Omental fat pad (tissue), 4 donors: ENCODE measurements around the gene CTSG. TPM values are rescaled to one million over a fixed set of nuclear protein-coding genes. Genes with fewer than 3 reads are reported as not detected.
"Not testable (repeated sequence)": the region's sequence is repeated elsewhere in the genome, so short reads cannot be mapped to it uniquely, and the experiment has no call there.

Experiments
- ATAC-seq: fragments of 150-250 bp; one replicate; pipeline ENCODE4 v1.9.1; 2016; ENCODE audit warnings: mild to moderate bottlenecking, moderate library complexity; ENCODE audit not compliant: low FRiP score
- DNase-seq: peaks from one replicate; pipeline ENCODE4 v3.0.0-alpha.2; 2019; ENCODE audit warnings: low spot score
- CTCF ChIP-seq, 3 donors: fragments of 450-650 bp; IDR thresholded peaks; one replicate each; pipeline ENCODE4 v1.5.1; 2016 to 2017; ENCODE audit warnings: antibody characterized with exemption in 3 of 3, mild to moderate bottlenecking in 3 of 3, moderate library complexity in 2 of 3
- total RNA-seq, 4 donors: library from RNA; depleted of rRNA; stranded (reverse); fragments of >200 nt; gene quantifications; one replicate each; pipeline ENCODE4 v1.1.0, GENCODE V29; 2016

CTSG gene
- total RNA-seq, 4 donors from 2014 or later = 0.84 to 11.5 (median 3.9) TPM

- DNase-seq (no peak), ATAC-seq (no peak)
- no peak for TF ChIP-seq CTCF (IDR thresholded peaks at IDR 0.05)
These were observed 33.6 kb downstream of the CTSG start for GRCh38 chr14:24542346-24542936.

- no peak for TF ChIP-seq CTCF (IDR thresholded peaks at IDR 0.05)
- DNase-seq = no peak
- no peak for ATAC-seq
These were observed 40.3 kb downstream of the CTSG start for GRCh38 chr14:24535737-24536136.

GRCh38 chr14:24534286-24534685 lies 41.8 kb downstream of the CTSG start:
- DNase-seq = no peak
- ATAC-seq = no peak
- no peak for TF ChIP-seq CTCF (IDR thresholded peaks at IDR 0.05)

- not testable (repeated sequence) for ATAC-seq, DNase-seq
These were observed 50.0 kb downstream of the CTSG start for GRCh38 chr14:24525877-24526620.

Other genes starting within 250 kb of the CTSG start
- gene ADCY4, start 241.2 kb downstream of the CTSG start, total RNA-seq = 100 to 1,000 TPM in 1 of 4 donors, 10 to 100 TPM in 2, 1 to 10 TPM in 1; 9.7 to 144 (median 45.6) TPM
- 10 to 100 TPM in 2 of 4 donors, 1 to 10 TPM in 2; 9.0 to 18.0 (median 13.2) TPM for gene RIPK3, start 236.3 kb downstream of the CTSG start, total RNA-seq
- 10 to 100 TPM in 3 of 4 donors, 1 to 10 TPM in 1; 9.2 to 53.3 (median 23.3) TPM for gene NFATC4, start 208.1 kb downstream of the CTSG start, total RNA-seq
- gene NYNRIN, start 177.2 kb downstream of the CTSG start, total RNA-seq = 10 to 100 TPM in 3 of 4 donors, 1 to 10 TPM in 1; 4.6 to 24.9 (median 13.0) TPM
- gene CBLN3, start 146.6 kb downstream of the CTSG start, total RNA-seq = 1 to 10 TPM; 1.2 to 4.4 (median 2.8) TPM
- gene KHNYN, start 146.3 kb downstream of the CTSG start, total RNA-seq = 10 to 100 TPM; 32.1 to 77.1 (median 43.5) TPM
- 10 to 100 TPM; 28.4 to 35.9 (median 31.8) TPM for gene SDR39U1, start 133.5 kb downstream of the CTSG start, total RNA-seq
- 1 to 10 TPM in 1 of 4 donors, under 1 TPM in 1, not detected in 2; 0.84 to 1.4 TPM for gene CMA1, start 68.0 kb downstream of the CTSG start, total RNA-seq
- gene GZMH, start 33.4 kb upstream of the CTSG start, total RNA-seq = 1 to 10 TPM in 2 of 4 donors, not detected in 2; 1.4 to 2.0 TPM
- gene GZMB, start 57.9 kb upstream of the CTSG start, total RNA-seq = 1 to 10 TPM; 1.2 to 8.9 (median 1.9) TPM